Left ventricle myocardium inferior (tissue), 1 donor: ENCODE results near the gene SRPK2. TPM values are rescaled to one million over a fixed set of nuclear protein-coding genes. Genes with fewer than 3 reads are reported as not detected.

ENCODE experiments used
- DNase-seq: peaks from one replicate; pipeline ENCODE4 v3.0.0-alpha.2; 2020
- H3K27ac ChIP-seq: fragments of 200-600 bp; replicated peaks from 2 replicates; pipeline ENCODE4 v1.8.0; 2021
- H3K27me3 ChIP-seq: fragments of 200-600 bp; 2 replicates; pipeline ENCODE4 v1.8.0; 2021; ENCODE audit warnings: low read depth
- H3K36me3 ChIP-seq: fragments of 200-600 bp; 2 replicates; pipeline ENCODE4 v1.8.0; 2021
- H3K4me1 ChIP-seq: fragments of 200-600 bp; 2 replicates; pipeline ENCODE4 v1.8.0; 2021
- H3K4me3 ChIP-seq: fragments of 200-600 bp; 2 replicates; pipeline ENCODE4 v1.8.0; 2021; ENCODE audit warnings: mild to moderate bottlenecking, moderate library complexity
- H3K9me3 ChIP-seq: fragments of 200-600 bp; replicated peaks from 2 replicates; pipeline ENCODE4 v1.8.0; 2021
- CTCF ChIP-seq: fragments of 200-600 bp; IDR thresholded peaks from 2 replicates; pipeline ENCODE4 v1.8.0; 2021; ENCODE audit warnings: antibody characterized with exemption, mild to moderate bottlenecking, borderline replicate concordance
- intact Hi-C: fragments of 100-400 bp; cut with micrococcal nuclease; formaldehyde crosslinking; loops from one replicate; pipeline ENCODE4 v1.11.0; 2022
- total RNA-seq: library from RNA; stranded (reverse); fragmentation: NEBNext Ultra II Directional; extraction: Animal tissue kit (Norgen Biotek cat#: 25700); gene quantifications from one replicate; pipeline ENCODE4 v1.2.1, GENCODE V29; 2021
- donor health status: DM: no; HTN: yes; CAD: no; lungs with severe emphysema.

The SRPK2 gene
- total RNA-seq, 1 donor from 2014 or later, result 34.3 TPM

- no peak overlapping the region for H3K4me3 ChIP-seq
- peaks cover 25% of the 10 kb centered on the region for H3K4me1 ChIP-seq
- no peaks in the 10 kb centered on the region for H3K9me3 ChIP-seq
- DNase-seq, result no peak
- no peak for TF ChIP-seq CTCF
- intact Hi-C loops, result no loop called here
- H3K27ac ChIP-seq, result no peak overlapping the region
- H3K27me3 ChIP-seq, result no peaks in the 10 kb centered on the region
- peaks cover 13% of the 10 kb centered on the region for H3K36me3 ChIP-seq
Observed at GRCh38 chr7:105131890-105132289, 256.8 kb downstream of the SRPK2 start.

- DNase-seq, result no peak
- no peaks in the 10 kb centered on the region for H3K9me3 ChIP-seq
- intact Hi-C loops, result no loop called here
- no peak overlapping the region for H3K27ac ChIP-seq
- TF ChIP-seq CTCF, result no peak
- no peak overlapping the region for H3K4me3 ChIP-seq
- H3K27me3 ChIP-seq, result no peaks in the 10 kb centered on the region
- H3K4me1 ChIP-seq, result peaks cover 23% of the 10 kb centered on the region
- H3K36me3 ChIP-seq, result peaks cover 16% of the 10 kb centered on the region
Observed at GRCh38 chr7:105131033-105131656, 257.6 kb downstream of the SRPK2 start.

GRCh38 chr7:105130580-105130979 lies 258.1 kb downstream of the SRPK2 start:
- Histone ChIP-seq H3K4me3 (no peak overlapping the region), H3K36me3 (peaks cover 22% of the 10 kb centered on the region), H3K27me3 (no peaks in the 10 kb centered on the region), H3K4me1 (peaks cover 22% of the 10 kb centered on the region), H3K9me3 (no peaks in the 10 kb centered on the region), H3K27ac (no peak overlapping the region)
- TF ChIP-seq CTCF, result no peak
- no peak for DNase-seq
- intact Hi-C loops, result no loop called here

- Histone ChIP-seq H3K27me3 (no peaks in the 10 kb centered on the region), H3K36me3 (peaks cover 27% of the 10 kb centered on the region), H3K4me1 (peaks cover 20% of the 10 kb centered on the region), H3K9me3 (no peaks in the 10 kb centered on the region), H3K27ac (no peak overlapping the region), H3K4me3 (no peak overlapping the region)
- no peak for DNase-seq
- intact Hi-C loops, result no loop called here
- TF ChIP-seq CTCF, result no peak
Observed at GRCh38 chr7:105130048-105130447, 258.7 kb downstream of the SRPK2 start.

GRCh38 chr7:105127179-105127578 lies 261.5 kb downstream of the SRPK2 start:
- Histone ChIP-seq H3K27me3 (no peaks in the 10 kb centered on the region), H3K4me3 (no peak overlapping the region), H3K9me3 (no peaks in the 10 kb centered on the region), H3K36me3 (peaks cover 25% of the 10 kb centered on the region), H3K4me1 (peaks cover 20% of the 10 kb centered on the region), H3K27ac (no peak overlapping the region)
- no peak for TF ChIP-seq CTCF
- no peak for DNase-seq
- intact Hi-C loops, result no loop called here
